Measurements from ENCODE around the gene VSTM5.

The VSTM5 gene

DNA sequence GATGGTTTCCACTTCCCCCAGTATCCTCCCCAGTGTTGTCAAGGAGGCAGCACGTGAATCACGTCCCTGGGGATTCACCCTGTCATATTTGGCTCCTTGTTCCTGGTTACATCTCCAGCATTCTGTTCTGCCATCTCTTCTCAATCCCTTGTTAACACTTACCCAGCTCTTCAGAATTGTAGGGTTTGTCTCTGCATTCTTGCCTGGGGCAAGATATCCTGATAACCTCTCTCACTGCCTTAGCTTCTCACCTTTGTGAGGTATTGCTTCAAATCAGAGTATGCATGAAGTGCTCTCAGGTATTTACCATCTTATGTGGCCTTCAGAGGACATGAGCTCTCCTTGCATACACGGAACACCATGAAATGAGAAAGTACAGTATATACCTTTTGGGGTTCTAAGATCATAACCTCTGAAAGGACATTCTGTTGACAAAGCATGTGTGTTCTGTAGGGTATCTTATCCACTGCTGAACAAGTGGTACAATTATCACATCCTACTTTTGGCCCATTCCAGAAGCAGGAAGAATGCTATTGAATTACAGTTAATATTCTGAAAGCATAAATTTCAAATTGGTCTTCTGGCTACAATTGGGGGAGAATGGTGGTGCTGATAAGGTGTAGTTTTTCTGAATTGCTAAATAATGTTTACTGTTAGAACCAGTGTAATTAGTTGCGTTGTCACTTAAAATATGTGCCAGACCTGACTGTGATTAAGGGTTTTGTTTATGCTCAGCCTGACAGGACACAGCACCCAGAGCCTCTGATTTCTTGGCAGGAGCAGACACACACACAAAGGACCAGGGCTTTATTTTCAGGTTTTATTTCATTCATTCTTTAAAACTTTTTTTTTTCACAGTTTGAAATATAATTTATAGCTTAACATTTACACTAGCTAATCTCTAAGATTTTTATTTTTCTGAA, 32.7 kb downstream of the VSTM5 start:
- peak; percentile 11; the same call in 1 of the 3 replicates for ATAC-seq
- no peak for TF ChIP-seq SNAI2 (CRISPR knock-in tag; IDR thresholded peaks at IDR 0.05)
- TF ChIP-seq ARNTL (CRISPR knock-in tag; IDR thresholded peaks at IDR 0.05; ENCODE audit: borderline replicate concordance, low read depth): no peak
- TF ChIP-seq ZC3H10 (CRISPR knock-in tag; IDR thresholded peaks at IDR 0.05): no peak
- TF ChIP-seq GLIS3 (CRISPR knock-in tag; IDR thresholded peaks at IDR 0.05): no peak
- TF ChIP-seq ZNF565 (CRISPR knock-in tag; conservative IDR thresholded peaks at IDR 0.05; ENCODE audit: low read depth): no peak

DNA sequence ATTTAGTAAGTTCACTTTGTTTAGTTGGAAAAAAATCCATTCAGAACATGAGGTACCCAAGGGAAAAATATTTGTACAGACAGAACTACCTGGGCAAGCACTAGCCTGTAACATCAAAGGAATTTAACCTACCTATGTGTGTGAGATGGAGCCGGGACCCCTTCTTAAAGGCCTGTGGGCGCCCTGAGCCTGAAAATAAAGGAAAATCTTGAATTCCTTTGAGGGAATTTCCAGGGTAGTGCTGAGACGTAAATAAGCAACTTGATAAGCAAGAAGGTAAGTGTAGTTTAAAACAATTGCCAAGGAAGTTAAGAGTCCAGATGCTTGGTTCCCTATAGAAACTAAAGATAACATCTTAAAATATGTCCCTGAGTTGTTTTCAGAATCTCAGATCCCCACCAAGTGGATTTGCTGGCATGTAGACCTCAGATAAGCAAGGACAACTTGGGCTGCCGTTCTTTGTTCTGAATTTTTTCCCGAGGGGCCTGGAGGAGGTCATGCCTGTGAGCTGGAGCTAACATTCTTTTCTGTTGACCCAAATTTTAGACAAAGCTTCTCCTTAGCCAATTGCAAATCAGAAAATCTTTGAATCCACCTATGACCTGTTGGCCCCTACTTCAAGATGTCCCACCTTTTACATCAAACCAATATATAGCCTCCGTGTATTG, 35.3 kb downstream of the VSTM5 start:
- no peak for ATAC-seq
- no peak for TF ChIP-seq BACH2 (CRISPR knock-in tag; IDR thresholded peaks at IDR 0.05; ENCODE audit: borderline replicate concordance)
- no peak for TF ChIP-seq RARB (CRISPR knock-in tag; IDR thresholded peaks at IDR 0.05)
- TF ChIP-seq TOX (CRISPR knock-in tag; IDR thresholded peaks at IDR 0.05; ENCODE audit: borderline replicate concordance): no peak
- no peak for TF ChIP-seq ISL1 (CRISPR knock-in tag; IDR thresholded peaks at IDR 0.05)
- no peak for TF ChIP-seq ZFP30 (CRISPR knock-in tag; IDR thresholded peaks at IDR 0.05)
- TF ChIP-seq, protein P1, sequence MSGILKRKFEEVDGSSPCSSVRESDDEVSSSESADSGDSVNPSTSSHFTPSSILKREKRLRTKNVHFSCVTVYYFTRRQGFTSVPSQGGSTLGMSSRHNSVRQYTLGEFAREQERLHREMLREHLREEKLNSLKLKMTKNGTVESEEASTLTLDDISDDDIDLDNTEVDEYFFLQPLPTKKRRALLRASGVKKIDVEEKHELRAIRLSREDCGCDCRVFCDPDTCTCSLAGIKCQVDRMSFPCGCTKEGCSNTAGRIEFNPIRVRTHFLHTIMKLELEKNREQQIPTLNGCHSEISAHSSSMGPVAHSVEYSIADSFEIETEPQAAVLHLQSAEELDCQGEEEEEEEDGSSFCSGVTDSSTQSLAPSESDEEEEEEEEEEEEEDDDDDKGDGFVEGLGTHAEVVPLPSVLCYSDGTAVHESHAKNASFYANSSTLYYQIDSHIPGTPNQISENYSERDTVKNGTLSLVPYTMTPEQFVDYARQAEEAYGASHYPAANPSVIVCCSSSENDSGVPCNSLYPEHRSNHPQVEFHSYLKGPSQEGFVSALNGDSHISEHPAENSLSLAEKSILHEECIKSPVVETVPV (CRISPR knock-in tag; IDR thresholded peaks at IDR 0.05): no peak
- TF ChIP-seq CREB5 (CRISPR knock-in tag; IDR thresholded peaks at IDR 0.05; ENCODE audit: low read depth): no peak
- TF ChIP-seq SNAI2 (CRISPR knock-in tag; IDR thresholded peaks at IDR 0.05): no peak
- TF ChIP-seq ARNTL (CRISPR knock-in tag; IDR thresholded peaks at IDR 0.05; ENCODE audit: borderline replicate concordance, low read depth): no peak
- no peak for TF ChIP-seq PPARA (CRISPR knock-in tag; IDR thresholded peaks at IDR 0.05; ENCODE audit: borderline replicate concordance)
- TF ChIP-seq ZFP3 (CRISPR knock-in tag; IDR thresholded peaks at IDR 0.05): no peak
- TF ChIP-seq, protein P2, sequence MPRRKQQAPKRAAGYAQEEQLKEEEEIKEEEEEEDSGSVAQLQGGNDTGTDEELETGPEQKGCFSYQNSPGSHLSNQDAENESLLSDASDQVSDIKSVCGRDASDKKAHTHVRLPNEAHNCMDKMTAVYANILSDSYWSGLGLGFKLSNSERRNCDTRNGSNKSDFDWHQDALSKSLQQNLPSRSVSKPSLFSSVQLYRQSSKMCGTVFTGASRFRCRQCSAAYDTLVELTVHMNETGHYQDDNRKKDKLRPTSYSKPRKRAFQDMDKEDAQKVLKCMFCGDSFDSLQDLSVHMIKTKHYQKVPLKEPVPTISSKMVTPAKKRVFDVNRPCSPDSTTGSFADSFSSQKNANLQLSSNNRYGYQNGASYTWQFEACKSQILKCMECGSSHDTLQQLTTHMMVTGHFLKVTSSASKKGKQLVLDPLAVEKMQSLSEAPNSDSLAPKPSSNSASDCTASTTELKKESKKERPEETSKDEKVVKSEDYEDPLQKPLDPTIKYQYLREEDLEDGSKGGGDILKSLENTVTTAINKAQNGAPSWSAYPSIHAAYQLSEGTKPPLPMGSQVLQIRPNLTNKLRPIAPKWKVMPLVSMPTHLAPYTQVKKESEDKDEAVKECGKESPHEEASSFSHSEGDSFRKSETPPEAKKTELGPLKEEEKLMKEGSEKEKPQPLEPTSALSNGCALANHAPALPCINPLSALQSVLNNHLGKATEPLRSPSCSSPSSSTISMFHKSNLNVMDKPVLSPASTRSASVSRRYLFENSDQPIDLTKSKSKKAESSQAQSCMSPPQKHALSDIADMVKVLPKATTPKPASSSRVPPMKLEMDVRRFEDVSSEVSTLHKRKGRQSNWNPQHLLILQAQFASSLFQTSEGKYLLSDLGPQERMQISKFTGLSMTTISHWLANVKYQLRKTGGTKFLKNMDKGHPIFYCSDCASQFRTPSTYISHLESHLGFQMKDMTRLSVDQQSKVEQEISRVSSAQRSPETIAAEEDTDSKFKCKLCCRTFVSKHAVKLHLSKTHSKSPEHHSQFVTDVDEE (CRISPR knock-in tag; IDR thresholded peaks at IDR 0.05): no peak
- no peak for TF ChIP-seq GLIS3 (CRISPR knock-in tag; IDR thresholded peaks at IDR 0.05)
- TF ChIP-seq, protein P3, sequence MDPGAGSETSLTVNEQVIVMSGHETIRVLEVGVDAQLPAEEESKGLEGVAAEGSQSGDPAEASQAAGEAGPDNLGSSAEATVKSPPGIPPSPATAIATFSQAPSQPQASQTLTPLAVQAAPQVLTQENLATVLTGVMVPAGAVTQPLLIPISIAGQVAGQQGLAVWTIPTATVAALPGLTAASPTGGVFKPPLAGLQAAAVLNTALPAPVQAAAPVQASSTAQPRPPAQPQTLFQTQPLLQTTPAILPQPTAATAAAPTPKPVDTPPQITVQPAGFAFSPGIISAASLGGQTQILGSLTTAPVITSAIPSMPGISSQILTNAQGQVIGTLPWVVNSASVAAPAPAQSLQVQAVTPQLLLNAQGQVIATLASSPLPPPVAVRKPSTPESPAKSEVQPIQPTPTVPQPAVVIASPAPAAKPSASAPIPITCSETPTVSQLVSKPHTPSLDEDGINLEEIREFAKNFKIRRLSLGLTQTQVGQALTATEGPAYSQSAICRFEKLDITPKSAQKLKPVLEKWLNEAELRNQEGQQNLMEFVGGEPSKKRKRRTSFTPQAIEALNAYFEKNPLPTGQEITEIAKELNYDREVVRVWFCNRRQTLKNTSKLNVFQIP (CRISPR knock-in tag; IDR thresholded peaks at IDR 0.05; ENCODE audit: borderline replicate concordance, low read depth): no peak
- TF ChIP-seq ZC3H10 (CRISPR knock-in tag; IDR thresholded peaks at IDR 0.05): no peak
- TF ChIP-seq, protein P4, sequence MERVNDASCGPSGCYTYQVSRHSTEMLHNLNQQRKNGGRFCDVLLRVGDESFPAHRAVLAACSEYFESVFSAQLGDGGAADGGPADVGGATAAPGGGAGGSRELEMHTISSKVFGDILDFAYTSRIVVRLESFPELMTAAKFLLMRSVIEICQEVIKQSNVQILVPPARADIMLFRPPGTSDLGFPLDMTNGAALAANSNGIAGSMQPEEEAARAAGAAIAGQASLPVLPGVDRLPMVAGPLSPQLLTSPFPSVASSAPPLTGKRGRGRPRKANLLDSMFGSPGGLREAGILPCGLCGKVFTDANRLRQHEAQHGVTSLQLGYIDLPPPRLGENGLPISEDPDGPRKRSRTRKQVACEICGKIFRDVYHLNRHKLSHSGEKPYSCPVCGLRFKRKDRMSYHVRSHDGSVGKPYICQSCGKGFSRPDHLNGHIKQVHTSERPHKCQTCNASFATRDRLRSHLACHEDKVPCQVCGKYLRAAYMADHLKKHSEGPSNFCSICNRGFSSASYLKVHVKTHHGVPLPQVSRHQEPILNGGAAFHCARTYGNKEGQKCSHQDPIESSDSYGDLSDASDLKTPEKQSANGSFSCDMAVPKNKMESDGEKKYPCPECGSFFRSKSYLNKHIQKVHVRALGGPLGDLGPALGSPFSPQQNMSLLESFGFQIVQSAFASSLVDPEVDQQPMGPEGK (CRISPR knock-in tag; IDR thresholded peaks at IDR 0.05; ENCODE audit: borderline replicate concordance): no peak
- TF ChIP-seq ESRRG (CRISPR knock-in tag; IDR thresholded peaks at IDR 0.05): no peak
- no peak for TF ChIP-seq ZNF8 (CRISPR knock-in tag; IDR thresholded peaks at IDR 0.05)
- TF ChIP-seq TCF4 (CRISPR knock-in tag; IDR thresholded peaks at IDR 0.05; ENCODE audit: borderline replicate concordance): no peak
- TF ChIP-seq OSR1 (CRISPR knock-in tag; IDR thresholded peaks at IDR 0.05): no peak

Data from SK-N-SH treated with all-trans-retinoic acid at 6 μM for 48 hours (cell line).